Ishikawa (cell line): Measurements from ENCODE around the gene CHURC1.

Experiments
- CEBPB ChIP-seq: IDR thresholded peaks from 2 replicates; pipeline ENCODE4 v1.6.1; 2012
- CREB1 ChIP-seq: IDR thresholded peaks from 2 replicates; pipeline ENCODE4 v1.6.1; 2012; ENCODE audit warnings: low read depth
- EGR1 ChIP-seq: IDR thresholded peaks from 2 replicates; pipeline ENCODE4 v1.6.1; 2012
- EP300 ChIP-seq: IDR thresholded peaks from 2 replicates; pipeline ENCODE4 v1.6.1; 2012; ENCODE audit warnings: borderline replicate concordance
- FOXM1 ChIP-seq: IDR thresholded peaks from 2 replicates; pipeline ENCODE4 v1.6.1; 2012; ENCODE audit warnings: low read depth, borderline replicate concordance
- NFIC ChIP-seq: IDR thresholded peaks from 2 replicates; pipeline ENCODE4 v1.6.1; 2012
- RAD21 ChIP-seq: IDR thresholded peaks from 2 replicates; pipeline ENCODE4 v1.6.1; 2012; ENCODE audit warnings: low read depth
- TAF1 ChIP-seq: IDR thresholded peaks from 2 replicates; pipeline ENCODE4 v1.6.1; 2012; ENCODE audit warnings: low read depth, mild to moderate bottlenecking
- TCF12 ChIP-seq: IDR thresholded peaks from 2 replicates; pipeline ENCODE4 v1.6.1; 2012; ENCODE audit warnings: low read depth
- TEAD4 ChIP-seq: IDR thresholded peaks from 2 replicates; pipeline ENCODE4 v1.6.1; 2012
- YY1 ChIP-seq: IDR thresholded peaks from 2 replicates; pipeline ENCODE4 v1.6.1; 2012; ENCODE audit warnings: low read depth
- ZBTB7A ChIP-seq: IDR thresholded peaks from 2 replicates; pipeline ENCODE4 v1.6.1; 2012; ENCODE audit warnings: low read depth
- TF ChIP-seq, protein P1 (sequence below): IDR thresholded peaks from 2 replicates; pipeline ENCODE4 v1.6.1; 2012; ENCODE audit warnings: low read depth, mild to moderate bottlenecking
- TF ChIP-seq, protein P2 (sequence below): IDR thresholded peaks from 2 replicates; pipeline ENCODE4 v1.6.1; 2012
- TF ChIP-seq, protein P3 (sequence below): IDR thresholded peaks from 2 replicates; pipeline ENCODE4 v1.6.1; 2012

The CHURC1 gene

GRCh38 chr14:64939817-64940190 lies 25.5 kb downstream of the CHURC1 start:
- no peak for TF ChIP-seq TEAD4
- no peak for TF ChIP-seq CREB1
- no peak for TF ChIP-seq FOXM1
- no peak for TF ChIP-seq EGR1
- TF ChIP-seq CEBPB = no peak
- TF ChIP-seq, protein P1, sequence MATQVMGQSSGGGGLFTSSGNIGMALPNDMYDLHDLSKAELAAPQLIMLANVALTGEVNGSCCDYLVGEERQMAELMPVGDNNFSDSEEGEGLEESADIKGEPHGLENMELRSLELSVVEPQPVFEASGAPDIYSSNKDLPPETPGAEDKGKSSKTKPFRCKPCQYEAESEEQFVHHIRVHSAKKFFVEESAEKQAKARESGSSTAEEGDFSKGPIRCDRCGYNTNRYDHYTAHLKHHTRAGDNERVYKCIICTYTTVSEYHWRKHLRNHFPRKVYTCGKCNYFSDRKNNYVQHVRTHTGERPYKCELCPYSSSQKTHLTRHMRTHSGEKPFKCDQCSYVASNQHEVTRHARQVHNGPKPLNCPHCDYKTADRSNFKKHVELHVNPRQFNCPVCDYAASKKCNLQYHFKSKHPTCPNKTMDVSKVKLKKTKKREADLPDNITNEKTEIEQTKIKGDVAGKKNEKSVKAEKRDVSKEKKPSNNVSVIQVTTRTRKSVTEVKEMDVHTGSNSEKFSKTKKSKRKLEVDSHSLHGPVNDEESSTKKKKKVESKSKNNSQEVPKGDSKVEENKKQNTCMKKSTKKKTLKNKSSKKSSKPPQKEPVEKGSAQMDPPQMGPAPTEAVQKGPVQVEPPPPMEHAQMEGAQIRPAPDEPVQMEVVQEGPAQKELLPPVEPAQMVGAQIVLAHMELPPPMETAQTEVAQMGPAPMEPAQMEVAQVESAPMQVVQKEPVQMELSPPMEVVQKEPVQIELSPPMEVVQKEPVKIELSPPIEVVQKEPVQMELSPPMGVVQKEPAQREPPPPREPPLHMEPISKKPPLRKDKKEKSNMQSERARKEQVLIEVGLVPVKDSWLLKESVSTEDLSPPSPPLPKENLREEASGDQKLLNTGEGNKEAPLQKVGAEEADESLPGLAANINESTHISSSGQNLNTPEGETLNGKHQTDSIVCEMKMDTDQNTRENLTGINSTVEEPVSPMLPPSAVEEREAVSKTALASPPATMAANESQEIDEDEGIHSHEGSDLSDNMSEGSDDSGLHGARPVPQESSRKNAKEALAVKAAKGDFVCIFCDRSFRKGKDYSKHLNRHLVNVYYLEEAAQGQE = no peak
- TF ChIP-seq TAF1 = no peak
- no peak for TF ChIP-seq ZBTB7A

- TF ChIP-seq EGR1 (no peak), ZBTB7A (no peak), TCF12 (no peak)
These were observed 26.2 kb downstream of the CHURC1 start for GRCh38 chr14:64940336-64940910.

DNA sequence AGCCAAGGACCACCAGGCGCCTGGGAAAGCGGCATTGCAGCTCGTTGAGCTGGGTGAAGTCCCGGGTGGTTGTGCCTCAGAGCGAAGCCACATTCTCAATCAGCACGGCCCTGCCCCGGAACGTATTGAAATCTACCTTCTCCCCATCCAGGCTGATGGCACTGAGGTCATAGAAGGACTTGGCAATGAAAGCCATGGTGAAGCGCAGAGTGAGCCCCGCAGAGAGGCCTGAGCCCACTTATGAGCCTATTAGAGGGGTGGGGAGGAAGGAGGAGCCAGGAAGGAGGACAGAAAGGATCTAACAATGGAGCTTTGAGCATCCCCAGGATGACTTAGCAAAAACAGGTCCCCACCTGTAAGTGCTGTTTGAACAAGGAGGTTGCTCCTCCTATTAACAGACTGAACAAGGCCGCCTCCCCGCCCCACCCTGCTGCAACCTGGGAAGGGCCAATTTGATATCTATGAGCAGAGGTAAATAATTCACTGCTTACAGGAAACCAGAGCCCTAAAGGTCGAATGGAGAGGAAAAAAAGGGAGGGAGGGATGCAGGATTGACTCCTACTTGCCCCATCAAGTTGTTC lies 28.4 kb downstream of the CHURC1 start, which contains the start of gene GPX2:
Gene GPX2 (minus strand): TSS at position 215 of the 581 bp plus-strand sequence. CDS start 19 bp downstream, at position 196.
- TF ChIP-seq TAF1 = no peak

GRCh38 chr14:64943556-64943955 lies 29.3 kb downstream of the CHURC1 start:
- TF ChIP-seq RAD21 = no peak
- no peak for TF ChIP-seq EP300
- no peak for TF ChIP-seq NFIC
- TF ChIP-seq FOXM1 = no peak
- TF ChIP-seq, protein P1 = no peak
- TF ChIP-seq, protein P2, sequence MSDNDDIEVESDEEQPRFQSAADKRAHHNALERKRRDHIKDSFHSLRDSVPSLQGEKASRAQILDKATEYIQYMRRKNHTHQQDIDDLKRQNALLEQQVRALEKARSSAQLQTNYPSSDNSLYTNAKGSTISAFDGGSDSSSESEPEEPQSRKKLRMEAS = no peak
- no peak for TF ChIP-seq CREB1
- TF ChIP-seq TEAD4 = no peak
- no peak for TF ChIP-seq EGR1

DNA sequence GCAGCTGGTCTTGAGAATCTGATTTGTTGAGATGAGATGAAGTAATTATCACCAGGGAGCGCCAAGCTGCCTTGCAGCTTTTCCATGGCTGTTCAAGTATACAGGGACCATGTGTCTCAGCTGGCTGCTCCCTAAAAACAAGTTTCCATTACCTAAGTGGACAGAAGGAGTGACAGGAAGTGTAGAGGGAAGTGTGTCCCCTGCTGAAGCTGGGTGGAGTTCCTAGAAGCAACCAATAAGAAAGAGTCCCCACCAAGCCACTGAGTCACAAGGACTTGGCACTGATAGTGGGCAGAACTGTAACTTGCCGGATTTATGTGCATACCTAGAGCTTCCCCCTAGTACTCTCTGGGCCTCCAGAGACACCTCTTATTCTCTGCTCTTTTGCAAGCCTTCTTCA lies 29.8 kb downstream of the CHURC1 start:
- TF ChIP-seq EP300 (no peak), RAD21 (no peak), FOXM1 (no peak), CREB1 (no peak), TAF1 (no peak), CEBPB (no peak), ZBTB7A (no peak), TEAD4 (no peak), NFIC (no peak), TCF12 (no peak), YY1 (no peak), EGR1 (no peak)
- TF ChIP-seq, protein P1 = no peak
- TF ChIP-seq, protein P2 = no peak
- TF ChIP-seq, protein P3, sequence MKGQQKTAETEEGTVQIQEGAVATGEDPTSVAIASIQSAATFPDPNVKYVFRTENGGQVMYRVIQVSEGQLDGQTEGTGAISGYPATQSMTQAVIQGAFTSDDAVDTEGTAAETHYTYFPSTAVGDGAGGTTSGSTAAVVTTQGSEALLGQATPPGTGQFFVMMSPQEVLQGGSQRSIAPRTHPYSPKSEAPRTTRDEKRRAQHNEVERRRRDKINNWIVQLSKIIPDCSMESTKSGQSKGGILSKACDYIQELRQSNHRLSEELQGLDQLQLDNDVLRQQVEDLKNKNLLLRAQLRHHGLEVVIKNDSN = no peak
